Measurements from ENCODE around the gene EPHA4. TPM values are rescaled to one million over a fixed set of nuclear protein-coding genes. Genes with fewer than 3 reads are reported as not detected.

Gene EPHA4
- total and polyA plus RNA-seq, 2 donors: 6.5 to 41.3 TPM

DNA sequence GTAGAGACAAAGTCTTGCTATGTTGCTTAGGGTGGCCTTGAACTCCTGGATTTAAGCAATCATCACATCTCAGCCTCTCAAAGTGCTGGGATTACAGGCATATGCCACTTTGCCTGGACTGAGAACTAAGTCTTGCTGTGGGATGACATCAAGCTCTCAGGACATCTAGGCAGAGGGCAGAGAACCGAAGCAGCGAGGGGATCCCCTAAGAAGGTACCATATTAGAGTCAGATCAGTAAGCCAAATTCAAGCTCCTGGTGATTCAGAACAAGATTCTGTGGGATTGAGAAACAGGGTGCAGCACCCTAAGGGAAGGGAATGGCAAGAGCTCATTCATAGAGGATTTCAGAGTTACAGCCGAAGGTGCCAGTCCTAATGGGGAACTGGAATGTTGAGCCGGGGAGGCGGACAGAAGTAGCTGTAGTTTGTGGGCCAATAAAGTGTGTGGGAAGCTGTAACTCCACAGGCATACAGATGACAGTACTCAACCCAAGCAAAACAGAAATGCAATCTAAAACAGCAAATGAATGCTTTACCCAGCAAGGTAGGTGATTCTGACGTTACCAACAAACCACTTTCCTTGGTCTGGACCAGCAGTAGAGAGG, 30.9 kb downstream of the EPHA4 start:
- Histone ChIP-seq H3K4me3 (ENCODE audit: low read depth, low read length) (no peak overlapping the region), H3K36me3 (ENCODE audit: insufficient read depth) (no peaks in the 10 kb centered on the region), H3K27ac (ENCODE audit: low read depth) (no peak overlapping the region), H3K4me1 (ENCODE audit: insufficient read depth) (no peaks in the 10 kb centered on the region)
- WGBS: 94% methylated on average over 6 of the region's 6 CpGs
- DNase-seq (ENCODE audit: extremely low spot score): no peak

DNA sequence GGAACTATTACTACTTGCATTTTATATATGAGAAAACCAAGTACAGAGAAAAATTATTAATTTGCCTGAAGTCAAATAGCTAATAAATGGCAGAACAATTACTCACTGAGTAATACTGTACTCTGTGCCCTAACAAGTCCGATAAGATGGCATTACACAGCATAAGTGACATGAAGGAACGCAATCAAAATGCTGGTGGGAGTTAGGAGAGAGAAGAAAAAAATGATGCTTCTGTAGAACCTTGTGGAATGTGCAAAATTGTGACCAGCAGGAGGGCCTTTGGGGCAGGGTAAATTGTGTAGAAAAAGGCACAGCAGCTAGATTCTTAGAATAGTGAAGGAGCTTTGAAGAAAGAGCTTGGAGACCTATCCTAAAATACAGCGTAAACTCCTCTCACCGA, 32.9 kb downstream of the EPHA4 start:
- 94% methylated on average over 4 of the region's 4 CpGs for WGBS
- Histone ChIP-seq H3K4me1 (ENCODE audit: insufficient read depth) (no peaks in the 10 kb centered on the region), H3K4me3 (ENCODE audit: low read depth, low read length) (no peak overlapping the region), H3K27ac (ENCODE audit: low read depth) (no peak overlapping the region), H3K36me3 (ENCODE audit: insufficient read depth) (no peaks in the 10 kb centered on the region)
- DNase-seq (ENCODE audit: extremely low spot score): no peak

GRCh38 chr2:221535824-221536223, 36.3 kb downstream of the EPHA4 start:
- no peak overlapping the region for H3K4me3 ChIP-seq (ENCODE audit: low read depth, low read length)
- H3K36me3 ChIP-seq (ENCODE audit: insufficient read depth): no peaks in the 10 kb centered on the region
- H3K4me1 ChIP-seq (ENCODE audit: insufficient read depth): no peaks in the 10 kb centered on the region
- DNase-seq (ENCODE audit: extremely low spot score): no peak
- 92% methylated on average over 2 of the region's 2 CpGs for WGBS
- H3K27ac ChIP-seq (ENCODE audit: low read depth): no peak overlapping the region

DNA sequence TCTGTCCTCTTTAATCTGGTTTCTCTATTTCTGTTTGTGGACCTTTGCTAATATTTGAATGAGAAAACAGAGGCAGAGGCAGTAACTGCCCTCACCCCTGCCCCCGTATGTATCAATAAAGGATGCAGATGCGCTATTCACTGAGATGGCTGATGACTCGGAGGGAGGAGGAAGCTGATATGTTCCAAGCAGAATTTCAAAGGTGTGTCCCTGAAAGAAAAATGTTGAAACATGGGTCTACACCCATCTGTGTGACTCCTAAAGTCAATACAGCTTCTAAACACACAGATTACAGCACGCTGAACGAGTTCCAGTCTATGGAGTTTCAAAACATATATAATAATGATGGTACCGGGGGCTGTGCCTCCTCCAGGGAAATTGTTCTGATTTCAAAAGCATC, 38.8 kb downstream of the EPHA4 start:
- Histone ChIP-seq H3K4me3 (ENCODE audit: low read depth, low read length) (no peak overlapping the region), H3K4me1 (ENCODE audit: insufficient read depth) (no peaks in the 10 kb centered on the region), H3K27ac (ENCODE audit: low read depth) (no peak overlapping the region), H3K36me3 (ENCODE audit: insufficient read depth) (no peaks in the 10 kb centered on the region)
- WGBS: 92% methylated on average over 6 of the region's 6 CpGs
- no peak for DNase-seq (ENCODE audit: extremely low spot score)

GRCh38 chr2:221532641-221533040, 39.5 kb downstream of the EPHA4 start:
- Histone ChIP-seq H3K36me3 (ENCODE audit: insufficient read depth) (no peaks in the 10 kb centered on the region), H3K4me1 (ENCODE audit: insufficient read depth) (no peaks in the 10 kb centered on the region), H3K4me3 (ENCODE audit: low read depth, low read length) (no peak overlapping the region), H3K27ac (ENCODE audit: low read depth) (no peak overlapping the region)
- DNase-seq (ENCODE audit: extremely low spot score): no peak
- 98% methylated on average over 3 of the region's 3 CpGs for WGBS

DNA sequence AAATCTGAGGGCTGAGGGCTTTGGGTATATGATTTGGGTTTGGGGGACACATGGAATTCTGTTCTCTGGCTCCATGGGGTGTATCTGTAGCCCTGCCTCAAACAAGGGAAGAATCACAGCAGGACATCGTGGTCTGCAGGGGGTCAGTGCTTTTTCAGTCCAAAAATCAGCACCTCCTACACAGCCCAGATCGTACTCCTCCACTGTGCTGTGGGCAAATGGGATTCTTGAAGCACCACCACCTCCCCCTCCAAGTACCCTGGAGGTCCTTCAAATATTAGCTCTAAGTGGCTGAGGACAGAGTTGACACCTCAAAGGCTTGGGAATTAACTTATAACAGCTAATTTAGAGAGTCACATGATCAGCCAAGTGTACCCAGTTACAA, 41.5 kb downstream of the EPHA4 start:
- Histone ChIP-seq H3K4me1 (ENCODE audit: insufficient read depth) (no peaks in the 10 kb centered on the region), H3K27ac (ENCODE audit: low read depth) (no peak overlapping the region), H3K4me3 (ENCODE audit: low read depth, low read length) (no peak overlapping the region), H3K36me3 (ENCODE audit: insufficient read depth) (no peaks in the 10 kb centered on the region)
- WGBS: 69% methylated on average over 2 of the region's 2 CpGs
- DNase-seq (ENCODE audit: extremely low spot score): no peak

DNA sequence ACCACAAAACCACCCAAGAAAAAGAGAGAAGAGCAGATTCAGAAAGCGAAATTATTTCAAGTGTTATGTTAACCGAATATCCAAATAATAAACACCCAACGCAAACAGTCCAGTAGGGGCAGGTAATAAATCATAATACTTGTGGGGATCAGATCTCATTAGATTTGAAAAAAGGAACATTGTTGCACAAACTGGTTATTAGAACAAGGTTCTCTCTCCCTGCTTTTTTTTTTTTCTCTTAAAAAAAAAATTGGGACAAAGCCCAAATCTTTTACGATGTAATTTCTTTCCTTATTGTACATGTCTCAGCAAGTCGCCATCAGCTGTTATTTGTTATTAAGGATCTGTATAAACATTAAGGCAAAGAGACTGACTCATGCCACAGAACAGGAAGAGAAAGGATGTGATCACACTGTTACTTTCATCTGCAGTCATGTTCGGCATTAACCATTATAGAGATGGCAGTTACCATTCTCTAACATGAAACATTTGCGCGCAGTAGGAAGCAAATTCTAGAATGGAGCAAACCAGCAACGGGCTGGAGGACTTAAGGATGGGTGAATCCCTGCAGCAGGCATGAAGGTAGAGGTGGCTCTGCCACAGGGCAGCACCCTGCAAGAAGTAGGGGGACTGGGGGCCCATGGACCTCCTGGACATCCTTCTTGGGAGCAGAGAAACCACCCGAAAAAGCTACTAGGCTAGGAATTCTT, 42.0 kb downstream of the EPHA4 start:
- Histone ChIP-seq H3K4me3 (ENCODE audit: low read depth, low read length) (no peak overlapping the region), H3K4me1 (ENCODE audit: insufficient read depth) (no peaks in the 10 kb centered on the region), H3K27ac (ENCODE audit: low read depth) (no peak overlapping the region), H3K36me3 (ENCODE audit: insufficient read depth) (no peaks in the 10 kb centered on the region)
- WGBS: 47% methylated on average over 10 of the region's 10 CpGs
- peak; percentile 41 for DNase-seq (ENCODE audit: extremely low spot score)

DNA sequence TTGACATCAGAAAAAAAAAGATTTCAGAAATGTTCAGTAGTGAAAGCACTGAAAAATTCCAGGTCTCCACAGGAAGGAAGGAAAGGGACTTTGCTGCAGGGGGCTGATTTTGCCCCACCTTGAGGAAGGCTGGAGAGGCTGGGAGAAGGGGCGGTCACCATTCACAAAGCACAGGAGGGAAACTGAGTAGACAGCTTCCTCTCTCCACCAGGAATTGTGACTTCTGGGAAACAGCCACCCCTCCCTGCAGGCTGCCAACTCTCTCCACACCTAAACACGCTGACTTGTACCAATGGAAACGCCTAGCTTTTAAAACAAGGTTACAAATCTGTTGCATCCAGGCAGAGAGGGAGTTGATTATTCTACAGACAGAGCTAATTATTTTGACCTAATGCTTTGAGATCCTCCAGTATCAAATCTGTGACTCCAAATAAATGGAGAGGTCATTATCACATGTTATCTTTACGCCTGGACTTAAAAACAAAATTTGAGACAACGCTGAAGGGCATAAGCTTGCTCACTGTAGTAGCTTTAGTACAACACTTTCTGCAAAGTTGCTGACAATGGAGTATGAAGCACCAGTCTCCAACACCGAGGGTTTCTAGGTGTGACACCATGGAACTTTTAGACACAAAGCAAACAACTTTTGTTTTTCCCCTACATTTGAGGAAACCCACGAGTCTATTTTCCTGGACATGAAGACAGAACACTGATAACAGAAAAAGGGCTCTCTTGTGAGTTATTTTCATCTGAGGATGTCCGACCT, 42.7 kb downstream of the EPHA4 start:
- H3K4me1 ChIP-seq (ENCODE audit: insufficient read depth): no peaks in the 10 kb centered on the region
- H3K4me3 ChIP-seq (ENCODE audit: low read depth, low read length): no peak overlapping the region
- no peak overlapping the region for H3K27ac ChIP-seq (ENCODE audit: low read depth)
- H3K36me3 ChIP-seq (ENCODE audit: insufficient read depth): no peaks in the 10 kb centered on the region
- no peak for DNase-seq (ENCODE audit: extremely low spot score)
- WGBS: 63% methylated on average over 8 of the region's 8 CpGs

DNA sequence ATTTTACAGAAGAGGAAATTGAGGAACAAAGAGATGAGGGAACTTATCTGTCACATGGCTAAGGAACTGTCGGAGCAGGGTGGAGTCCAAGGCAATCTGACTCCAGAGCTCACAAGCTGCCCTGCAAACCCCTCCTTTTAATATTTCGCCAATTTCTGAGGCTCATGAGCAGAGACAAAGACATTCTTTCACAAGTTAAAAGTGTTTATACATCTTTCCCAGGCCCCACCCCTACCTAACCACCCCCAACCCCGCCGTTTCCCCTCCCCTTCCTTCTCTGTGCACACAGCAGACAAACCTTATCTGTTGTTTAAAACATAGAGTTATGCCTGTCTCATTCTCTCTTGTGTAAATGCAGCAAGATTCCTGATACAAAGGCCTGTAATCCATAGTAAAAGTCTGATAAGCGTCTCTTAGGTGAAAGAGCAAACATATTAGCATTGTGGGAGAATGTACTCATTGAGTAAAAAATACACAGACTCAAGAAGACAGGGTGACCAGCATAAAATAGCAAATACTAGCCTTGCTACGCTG, 44.3 kb downstream of the EPHA4 start:
- no peaks in the 10 kb centered on the region for H3K4me1 ChIP-seq (ENCODE audit: insufficient read depth)
- no peak for DNase-seq (ENCODE audit: extremely low spot score)
- peak overlapping the region; percentile 58 for H3K27ac ChIP-seq (ENCODE audit: low read depth)
- 24% methylated on average over 6 of the region's 6 CpGs for WGBS
- no peaks in the 10 kb centered on the region for H3K36me3 ChIP-seq (ENCODE audit: insufficient read depth)
- no peak overlapping the region for H3K4me3 ChIP-seq (ENCODE audit: low read depth, low read length)

DNA sequence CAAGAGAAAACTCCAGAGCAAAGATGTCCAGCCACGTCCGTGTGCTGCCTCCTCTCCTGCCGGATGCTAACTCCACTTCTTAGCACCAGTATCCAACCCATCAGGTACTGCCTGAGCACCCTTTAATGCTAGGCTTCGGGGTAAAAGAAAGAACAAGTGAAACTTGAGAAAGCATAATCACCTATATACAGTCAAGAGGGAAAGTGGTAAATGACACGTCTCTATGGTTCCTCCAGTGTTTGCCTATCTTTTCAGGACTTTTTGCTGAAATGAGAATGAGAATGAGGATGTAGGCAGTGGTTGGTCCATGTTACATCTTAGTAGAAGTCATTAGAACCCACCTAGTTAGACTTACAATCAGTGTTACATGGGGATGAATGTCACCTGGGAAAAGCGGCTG, 47.9 kb downstream of the EPHA4 start:
- H3K4me3 ChIP-seq (ENCODE audit: low read depth, low read length): no peak overlapping the region
- H3K4me1 ChIP-seq (ENCODE audit: insufficient read depth): no peaks in the 10 kb centered on the region
- no peak overlapping the region for H3K27ac ChIP-seq (ENCODE audit: low read depth)
- no peaks in the 10 kb centered on the region for H3K36me3 ChIP-seq (ENCODE audit: insufficient read depth)
- no peak for DNase-seq (ENCODE audit: extremely low spot score)
- 94% methylated on average over 6 of the region's 6 CpGs for WGBS

DNA sequence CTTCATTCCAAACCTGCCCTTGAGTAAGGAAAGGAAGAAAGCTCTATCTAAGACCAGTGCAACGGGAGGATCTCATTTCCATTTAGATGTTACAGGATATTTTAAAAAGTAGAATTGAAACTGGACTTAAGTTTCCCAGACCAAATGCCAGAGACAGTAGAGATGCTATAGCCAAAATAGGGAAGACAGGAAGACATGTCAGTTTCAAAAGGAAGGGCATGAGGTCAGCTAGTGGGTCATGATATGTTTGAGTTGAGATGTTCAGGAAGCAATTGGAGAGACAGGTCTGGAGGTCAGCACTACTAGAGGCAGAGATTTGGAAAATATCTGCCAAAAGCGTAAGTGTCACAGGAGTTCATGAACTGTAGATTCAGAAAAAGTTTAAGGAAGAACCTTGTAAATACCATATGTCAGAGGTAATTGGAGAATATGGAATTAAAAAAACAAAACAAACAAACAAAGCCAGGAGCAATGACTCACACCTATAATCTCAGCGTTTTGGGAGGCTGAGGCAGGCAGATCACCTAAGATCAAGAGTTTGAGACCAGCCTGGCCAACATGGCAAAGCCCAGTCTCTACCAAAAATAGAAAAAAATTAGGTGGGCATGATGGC, 50.8 kb downstream of the EPHA4 start:
- H3K27ac ChIP-seq (ENCODE audit: low read depth): no peak overlapping the region
- 85% methylated on average over 3 of the region's 3 CpGs for WGBS
- DNase-seq (ENCODE audit: extremely low spot score): no peak
- H3K4me1 ChIP-seq (ENCODE audit: insufficient read depth): no peaks in the 10 kb centered on the region
- no peaks in the 10 kb centered on the region for H3K36me3 ChIP-seq (ENCODE audit: insufficient read depth)
- no peak overlapping the region for H3K4me3 ChIP-seq (ENCODE audit: low read depth, low read length)

GRCh38 chr2:221518935-221519625, 53.0 kb downstream of the EPHA4 start:
- no peak for DNase-seq (ENCODE audit: extremely low spot score)
- H3K4me1 ChIP-seq (ENCODE audit: insufficient read depth): no peaks in the 10 kb centered on the region

GRCh38 chr2:221518201-221518934, 53.7 kb downstream of the EPHA4 start:
- WGBS: 58% methylated on average over 7 of the region's 7 CpGs
- Histone ChIP-seq H3K27ac (ENCODE audit: low read depth) (no peak overlapping the region), H3K4me3 (ENCODE audit: low read depth, low read length) (no peak overlapping the region), H3K4me1 (ENCODE audit: insufficient read depth) (no peaks in the 10 kb centered on the region), H3K36me3 (ENCODE audit: insufficient read depth) (no peaks in the 10 kb centered on the region)
- DNase-seq (ENCODE audit: extremely low spot score): no peak

More at GRCh38 chr2:221518935-221519625, 53.0 kb downstream of the EPHA4 start:
- Histone ChIP-seq H3K27ac (ENCODE audit: low read depth) (no peak overlapping the region), H3K4me3 (ENCODE audit: low read depth, low read length) (no peak overlapping the region), H3K36me3 (ENCODE audit: insufficient read depth) (no peaks in the 10 kb centered on the region)
- 63% methylated on average over 7 of the region's 7 CpGs for WGBS

Data from urinary bladder (tissue), 4 donors.